ENCODE measurements around the gene HFE. TPM values are rescaled to one million over a fixed set of nuclear protein-coding genes. Genes with fewer than 3 reads are reported as not detected.

The HFE gene
- total and polyA plus RNA-seq, 2 of the 13 experiments (the other 11 are each of a cell fraction or from before 2014, with no cell fraction given) = 3.7 to 6.3 TPM

- peak; percentile 71; the same call in 1 of the 2 replicates for TF ChIP-seq ZNF503 (CRISPR knock-in tag; IDR thresholded peaks at IDR 0.05)
- TF ChIP-seq RAD21 (CRISPR knock-in tag; IDR thresholded peaks at IDR 0.05) = peak; percentile 49
- 0 out of 2 replicates have a peak, but pooled peaks have one; percentile 81 for TF ChIP-seq TIGD3 (CRISPR knock-in tag; IDR thresholded peaks at IDR 0.05; ENCODE audit: borderline replicate concordance)
- TF ChIP-seq JDP2 (CRISPR knock-in tag; IDR thresholded peaks at IDR 0.05; ENCODE audit: borderline replicate concordance) = no peak
- no peak; the same call in 1 of the 2 replicates for TF ChIP-seq CREBL2 (CRISPR knock-in tag; IDR thresholded peaks at IDR 0.05; ENCODE audit: borderline replicate concordance)
- TF ChIP-seq ARID2 (CRISPR knock-in tag; IDR thresholded peaks at IDR 0.05; ENCODE audit: borderline replicate concordance) = no peak
- peak; percentile 98; the same call in 1 of the 2 replicates for TF ChIP-seq ZNF512B (CRISPR knock-in tag; IDR thresholded peaks at IDR 0.05; ENCODE audit: borderline replicate concordance)
- peak; percentile 22; the same call in 1 of the 2 replicates for TF ChIP-seq ZNF121 (CRISPR knock-in tag; IDR thresholded peaks at IDR 0.05)
- no peak for TF ChIP-seq ZNF567 (CRISPR knock-in tag; IDR thresholded peaks at IDR 0.05; ENCODE audit: borderline replicate concordance)
- peak; percentile 66 for TF ChIP-seq ZNF768 (CRISPR knock-in tag; IDR thresholded peaks at IDR 0.05)
- peak; percentile 56 for TF ChIP-seq RARA (CRISPR knock-in tag; IDR thresholded peaks at IDR 0.05)
- TF ChIP-seq KAT8 (CRISPR knock-in tag; IDR thresholded peaks at IDR 0.05) = peak; percentile 91
- TF ChIP-seq NR3C1 (CRISPR knock-in tag; IDR thresholded peaks at IDR 0.05) = no peak
Measured at GRCh38 chr6:26122793-26123674, 35.8 kb downstream of the HFE start (continued).
